GM12878 (cell line): Measurements from ENCODE around the gene POC1B. TPM values are rescaled to one million over a fixed set of nuclear protein-coding genes. Genes with fewer than 3 reads are reported as not detected.

Experiments
- ATAC-seq: fragments of 200-7000 bp; cut with Tn5 transposase; 3 replicates; pipeline ENCODE4 v1.9.1; 2020; ENCODE audit warnings: mild to moderate bottlenecking, moderate library complexity
- BruUV-seq: library from RNA; stranded (reverse); fragments of 400-500 nt; replicated peaks from 2 replicates; lab custom pipeline; 2021; lab: Mats Ljungman, UMichigan
- CTCF ChIA-PET: fragments of 300-600 bp; sonication (Branson Sonifier 250); formaldehyde crosslinking; extraction: SDS; loops from one replicate; lab custom pipeline; 2021; ENCODE audit warnings: inconsistent platforms; lab: Yijun Ruan, JAX
- POLR2A ChIA-PET: fragments of 350-600 bp; formaldehyde crosslinking; extraction: SDS; loops from one replicate; lab custom pipeline; 2021; ENCODE audit warnings: inconsistent platforms; lab: Charles Lee
- RAD21 ChIA-PET: fragments of 300-600 bp; sonication (Branson Sonifier 250); formaldehyde crosslinking; loops from one replicate; lab custom pipeline; 2023; ENCODE audit warnings: antibody characterized with exemption; ENCODE audit not compliant: unreplicated experiment; lab: Charles Lee
- SMC1A ChIA-PET: fragments of 300-600 bp; sonication (Branson Sonifier 250); formaldehyde crosslinking; loops from one replicate; lab custom pipeline; 2023; ENCODE audit not compliant: unreplicated experiment, uncharacterized antibody; lab: Charles Lee
- DNase-seq: peaks from one replicate; pipeline ENCODE4 v3.0.0-alpha.2; 2011; ENCODE audit warnings: low read depth, low spot score
- FAIRE-seq: peaks from 3 replicates; lab custom pipeline; 2011; peaks lifted over from hg19 to GRCh38; lab: Jason Lieb, UNC
- H2AFZ ChIP-seq: 2 replicates; pipeline ENCODE4 v1.6.0; 2011; ENCODE audit warnings: low read depth, low read length, control low read depth; ENCODE audit not compliant: control insufficient read depth
- H3K27ac ChIP-seq: 2 replicates; pipeline ENCODE4 v1.5.1; 2011; ENCODE audit warnings: control low read depth; ENCODE audit not compliant: control insufficient read depth, insufficient read depth
- H3K27me3 ChIP-seq, 2 experiments: replicated peaks in 1 of 2; 2 replicates each; pipeline versions ENCODE4 v1.6.0 to v1.6.1; 2011; ENCODE audit warnings: low read length in 1 of 2; ENCODE audit not compliant: control insufficient read depth in 2 of 2, insufficient read depth in 2 of 2
- H3K36me3 ChIP-seq, 2 experiments: 2 replicates each; pipeline ENCODE4 v1.5.1; 2011; ENCODE audit warnings: low read length in 1 of 2; ENCODE audit not compliant: control insufficient read depth in 2 of 2, insufficient read depth in 2 of 2
- H3K4me1 ChIP-seq: 2 replicates; pipeline ENCODE4 v1.6.1; 2011; ENCODE audit warnings: mild to moderate bottlenecking, low read length, moderate library complexity, mixed read lengths; ENCODE audit not compliant: control insufficient read depth, insufficient read depth
- H3K4me2 ChIP-seq: 2 replicates; pipeline ENCODE4 v1.6.0; 2011; ENCODE audit warnings: control low read depth; ENCODE audit not compliant: control insufficient read depth, insufficient read depth
- H3K4me3 ChIP-seq: fragments of 200-600 bp; sonication (generic); 2 replicates; pipeline ENCODE4 v1.5.1; 2016
- H3K79me2 ChIP-seq: 2 replicates; pipeline ENCODE4 v1.6.0; 2011; ENCODE audit warnings: low read length; ENCODE audit not compliant: control insufficient read depth, insufficient read depth
- H3K9ac ChIP-seq: 2 replicates; pipeline ENCODE4 v1.8.0; 2011; ENCODE audit warnings: low read length, control low read depth, mixed read lengths; ENCODE audit not compliant: control insufficient read depth, insufficient read depth
- H3K9me3 ChIP-seq: replicated peaks from 3 replicates; pipeline ENCODE4 v1.5.1; 2011; ENCODE audit warnings: mild to moderate bottlenecking, low read length; ENCODE audit not compliant: control insufficient read depth, insufficient read depth
- H4K20me1 ChIP-seq: 2 replicates; pipeline ENCODE4 v1.6.0; 2011; ENCODE audit not compliant: control insufficient read depth, insufficient read depth
- CBFB ChIP-seq: IDR thresholded peaks from 2 replicates; pipeline ENCODE4 v1.6.1; 2016; ENCODE audit warnings: antibody characterized with exemption, low read depth
- CEBPB ChIP-seq, 2 experiments: fragments of 150-350 bp in 1 of 2; IDR thresholded peaks; 2 replicates each; pipeline ENCODE4 v1.6.1; 2012 to 2014; ENCODE audit warnings: low read depth in 2 of 2, low read length in 2 of 2, borderline replicate concordance in 1 of 2, inconsistent platforms in 1 of 2
- CREM ChIP-seq: IDR thresholded peaks from 2 replicates; pipeline ENCODE4 v1.6.1; 2014; ENCODE audit warnings: antibody characterized with exemption, low read depth
- ESRRA ChIP-seq: IDR thresholded peaks from 2 replicates; pipeline ENCODE4 v1.6.1; 2012; ENCODE audit warnings: mild to moderate bottlenecking, low read length, improper control_type of control experiment
- EZH2 ChIP-seq: IDR thresholded peaks from 2 replicates; pipeline ENCODE4 v1.6.1; 2012; ENCODE audit warnings: low read depth, mild to moderate bottlenecking, control low read depth, inconsistent platforms, low read length, borderline replicate concordance; ENCODE audit not compliant: control insufficient read depth
- FOS ChIP-seq: IDR thresholded peaks from 3 replicates; pipeline ENCODE4 v1.6.1; 2011; ENCODE audit warnings: borderline replicate concordance; ENCODE audit not compliant: insufficient read length; ENCODE audit errors: extremely low read depth
- FOXM1 ChIP-seq: IDR thresholded peaks from 2 replicates; pipeline ENCODE4 v1.6.1; 2012; ENCODE audit warnings: low read depth, mild to moderate bottlenecking, inconsistent platforms, low read length, moderate library complexity
- NFYA ChIP-seq: IDR thresholded peaks from 2 replicates; pipeline ENCODE4 v1.6.1; 2011; ENCODE audit warnings: low read depth, mild to moderate bottlenecking, low read length, improper control_type of control experiment, borderline replicate concordance
- NR2F1 ChIP-seq: fragments of 450-650 bp; conservative IDR thresholded peaks from 2 replicates; pipeline ENCODE4 v1.6.1; 2017; ENCODE audit warnings: mild to moderate bottlenecking
- PML ChIP-seq: IDR thresholded peaks from 2 replicates; pipeline ENCODE4 v1.6.1; 2012; ENCODE audit warnings: low read length, inconsistent platforms
- POLR2AphosphoS5 ChIP-seq: IDR thresholded peaks from 2 replicates; pipeline ENCODE4 v1.6.1; 2011; ENCODE audit warnings: mild to moderate bottlenecking, low read length, inconsistent platforms
- RFX5 ChIP-seq: IDR thresholded peaks from 2 replicates; pipeline ENCODE4 v1.6.1; 2011; ENCODE audit warnings: low read depth, low read length, improper control_type of control experiment
- TAF1 ChIP-seq: IDR thresholded peaks from 2 replicates; pipeline ENCODE4 v1.6.1; 2011; ENCODE audit warnings: mild to moderate bottlenecking, low read depth, low read length, borderline replicate concordance
- TCF12 ChIP-seq: IDR thresholded peaks from 2 replicates; pipeline ENCODE4 v1.6.1; 2011; ENCODE audit warnings: low read depth, mild to moderate bottlenecking, low read length
- WGBS: methylation state at CpG from one replicate; pipeline ENCODE4 v1.1.6; 2016; ENCODE audit warnings: low lambda C conversion rate; ENCODE audit not compliant: insufficient replicate concordance, insufficient coverage; ENCODE audit errors: missing lambda C conversion rate; 5-methylcytosine and 5-hydroxymethylcytosine counted together
- in situ Hi-C: fragments of 300-500 bp; cut with MboI; formaldehyde crosslinking; loops from 9 replicates; pipeline ENCODE4 v1.14.3; 2018; ENCODE audit warnings: mixed read lengths
- intact Hi-C: fragments of 100-400 bp; cut with micrococcal nuclease; formaldehyde crosslinking; loops from one replicate; pipeline ENCODE4 v1.14.2; 2022; ENCODE audit not compliant: unreplicated experiment
- polyA plus RNA-seq, 11 experiments: library from polyadenylated mRNA; depleted of rRNA in 4 of 11; unstranded in 6 of 11; stranded (reverse) in 5 of 11; fragments of >200 nt; fragmentation: Nextera tagmentation in 4 of 11; fragmentation: Illumina TruSeq in 1 of 11; extraction: Ambion mirVana in 4 of 11; extraction: Trizol in 1 of 11; gene quantifications; 1 replicate in 1 of 11; 2 replicates in 10 of 11; pipeline versions ENCODE4 v1.2.1 to v1.2.3, GENCODE V29; 2011 to 2016; ENCODE audit warnings: inconsistent platforms in 2 of 11, missing spikeins in 2 of 11, low read depth in 1 of 11
- total RNA-seq, 4 experiments: library from RNA; depleted of rRNA in 3 of 4; stranded (reverse); fragments of >200 nt in 3 of 4; fragmentation: Illumina TruSeq in 1 of 4; extraction: Trizol in 1 of 4; gene quantifications; 2 replicates each; pipeline versions ENCODE4 v1.2.1 to v1.2.3, GENCODE V29; 2013 to 2021
- TF ChIP-seq, protein P1 (sequence below): fragments of 450-650 bp; IDR thresholded peaks from 2 replicates; pipeline ENCODE4 v1.6.1; 2018; ENCODE audit warnings: borderline replicate concordance, mild to moderate bottlenecking; ENCODE audit not compliant: partially characterized antibody
- TF ChIP-seq, protein P2 (sequence below): fragments of 450-650 bp; IDR thresholded peaks from 2 replicates; pipeline ENCODE4 v1.6.1; 2017; ENCODE audit warnings: borderline replicate concordance
- TF ChIP-seq, protein P3 (sequence below): fragments of 450-650 bp; IDR thresholded peaks from 2 replicates; pipeline ENCODE4 v1.6.1; 2017; ENCODE audit warnings: mild to moderate bottlenecking, low read depth, inconsistent platforms; ENCODE audit not compliant: poor library complexity, severe bottlenecking
- TF ChIP-seq, protein P4 (sequence below): IDR thresholded peaks from 2 replicates; pipeline ENCODE4 v1.6.1; 2011; ENCODE audit warnings: low read depth, low read length, improper control_type of control experiment, borderline replicate concordance

POC1B gene
- total and polyA plus RNA-seq, 10 of the 15 experiments (the other 5 are each of a cell fraction or from before 2014, with no cell fraction given) = 4.4 to 17.8 (median 11.3) TPM

DNA sequence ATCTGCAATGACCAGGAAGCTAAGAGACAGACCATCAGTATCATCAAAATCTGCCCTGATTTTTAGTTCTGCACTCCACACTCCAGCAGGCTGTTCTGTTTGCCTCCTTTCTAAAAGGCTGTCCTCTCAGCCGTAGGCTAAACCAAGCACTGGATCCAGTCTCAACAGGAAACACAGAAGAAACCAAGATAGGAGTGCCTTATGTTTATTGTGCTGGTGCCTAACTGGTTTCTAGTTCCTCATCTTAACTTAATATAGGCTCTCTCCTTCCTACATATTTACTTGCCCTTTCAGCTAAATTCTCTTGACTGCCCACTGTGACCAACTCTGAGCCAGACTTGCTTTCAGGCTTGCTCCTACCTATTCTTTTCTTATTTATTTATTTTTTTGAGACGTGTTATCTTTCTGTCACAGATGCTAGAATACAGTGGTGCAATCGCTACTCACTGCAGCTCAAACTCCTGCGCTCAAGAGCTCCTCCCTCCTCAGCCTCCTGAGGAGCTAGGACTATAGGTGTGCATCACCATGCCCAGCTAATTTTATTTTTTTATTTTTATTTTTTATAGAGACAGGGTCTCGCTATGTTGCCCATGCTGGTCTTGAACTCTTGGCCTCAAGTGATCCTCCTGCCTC, 32.1 kb downstream of the POC1B start:
- Histone ChIP-seq H3K27ac (no peak overlapping the region), H2AFZ (no peak overlapping the region), H3K9me3 (no peaks in the 10 kb centered on the region), H4K20me1 (no peaks in the 10 kb centered on the region), H3K79me2 (no peaks in the 10 kb centered on the region), H3K4me1 (peaks cover 3% of the 10 kb centered on the region; the same call in 1 of the 2 replicates), H3K9ac (no peak overlapping the region), H3K4me2 (no peak overlapping the region; the same call in 1 of the 2 replicates), H3K27me3 (no peaks in the 10 kb centered on the region), H3K36me3 (no peaks in the 10 kb centered on the region), H3K4me3 (no peak overlapping the region)
- intact Hi-C loops (no loop called here), in situ Hi-C loops (no loop called here)
- DNase-seq = no peak
- WGBS = 78% methylated on average over 5 of the region's 5 CpGs
- ChIA-PET SMC1A (no interaction called here), POLR2A (no interaction called here), RAD21 (no interaction called here), CTCF (interaction anchor here (1.0 kb wide), 1 partner anchor 10 kb away, joined by 4 read pairs; no protein-coding TSS in a partner anchor)
- FAIRE-seq = no peak
- BruUV-seq = no TSS peak
- ATAC-seq = no peak
- TF ChIP-seq TCF12 (no peak), NR2F1 (no peak), CREM (no peak), ESRRA (no peak), NFYA (no peak), POLR2AphosphoS5 (no peak), EZH2 (no peak), PML (no peak), CEBPB (IDR thresholded peaks at IDR 0.05; ENCODE audit: borderline replicate concordance in 1 of 2, low read depth in 2 of 2, low read length in 2 of 2) (no peak), FOS (no peak), RFX5 (no peak), TAF1 (no peak), CBFB (no peak), FOXM1 (no peak)
- TF ChIP-seq, protein P1, sequence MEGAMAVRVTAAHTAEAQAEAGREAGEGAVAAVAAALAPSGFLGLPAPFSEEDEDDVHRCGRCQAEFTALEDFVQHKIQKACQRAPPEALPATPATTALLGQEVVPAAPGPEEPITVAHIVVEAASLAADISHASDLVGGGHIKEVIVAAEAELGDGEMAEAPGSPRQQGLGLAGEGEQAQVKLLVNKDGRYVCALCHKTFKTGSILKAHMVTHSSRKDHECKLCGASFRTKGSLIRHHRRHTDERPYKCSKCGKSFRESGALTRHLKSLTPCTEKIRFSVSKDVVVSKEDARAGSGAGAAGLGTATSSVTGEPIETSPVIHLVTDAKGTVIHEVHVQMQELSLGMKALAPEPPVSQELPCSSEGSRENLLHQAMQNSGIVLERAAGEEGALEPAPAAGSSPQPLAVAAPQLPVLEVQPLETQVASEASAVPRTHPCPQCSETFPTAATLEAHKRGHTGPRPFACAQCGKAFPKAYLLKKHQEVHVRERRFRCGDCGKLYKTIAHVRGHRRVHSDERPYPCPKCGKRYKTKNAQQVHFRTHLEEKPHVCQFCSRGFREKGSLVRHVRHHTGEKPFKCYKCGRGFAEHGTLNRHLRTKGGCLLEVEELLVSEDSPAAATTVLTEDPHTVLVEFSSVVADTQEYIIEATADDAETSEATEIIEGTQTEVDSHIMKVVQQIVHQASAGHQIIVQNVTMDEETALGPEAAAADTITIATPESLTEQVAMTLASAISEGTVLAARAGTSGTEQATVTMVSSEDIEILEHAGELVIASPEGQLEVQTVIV = no peak
- TF ChIP-seq, protein P2, sequence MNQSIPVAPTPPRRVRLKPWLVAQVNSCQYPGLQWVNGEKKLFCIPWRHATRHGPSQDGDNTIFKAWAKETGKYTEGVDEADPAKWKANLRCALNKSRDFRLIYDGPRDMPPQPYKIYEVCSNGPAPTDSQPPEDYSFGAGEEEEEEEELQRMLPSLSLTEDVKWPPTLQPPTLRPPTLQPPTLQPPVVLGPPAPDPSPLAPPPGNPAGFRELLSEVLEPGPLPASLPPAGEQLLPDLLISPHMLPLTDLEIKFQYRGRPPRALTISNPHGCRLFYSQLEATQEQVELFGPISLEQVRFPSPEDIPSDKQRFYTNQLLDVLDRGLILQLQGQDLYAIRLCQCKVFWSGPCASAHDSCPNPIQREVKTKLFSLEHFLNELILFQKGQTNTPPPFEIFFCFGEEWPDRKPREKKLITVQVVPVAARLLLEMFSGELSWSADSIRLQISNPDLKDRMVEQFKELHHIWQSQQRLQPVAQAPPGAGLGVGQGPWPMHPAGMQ = no peak
- TF ChIP-seq, protein P3, sequence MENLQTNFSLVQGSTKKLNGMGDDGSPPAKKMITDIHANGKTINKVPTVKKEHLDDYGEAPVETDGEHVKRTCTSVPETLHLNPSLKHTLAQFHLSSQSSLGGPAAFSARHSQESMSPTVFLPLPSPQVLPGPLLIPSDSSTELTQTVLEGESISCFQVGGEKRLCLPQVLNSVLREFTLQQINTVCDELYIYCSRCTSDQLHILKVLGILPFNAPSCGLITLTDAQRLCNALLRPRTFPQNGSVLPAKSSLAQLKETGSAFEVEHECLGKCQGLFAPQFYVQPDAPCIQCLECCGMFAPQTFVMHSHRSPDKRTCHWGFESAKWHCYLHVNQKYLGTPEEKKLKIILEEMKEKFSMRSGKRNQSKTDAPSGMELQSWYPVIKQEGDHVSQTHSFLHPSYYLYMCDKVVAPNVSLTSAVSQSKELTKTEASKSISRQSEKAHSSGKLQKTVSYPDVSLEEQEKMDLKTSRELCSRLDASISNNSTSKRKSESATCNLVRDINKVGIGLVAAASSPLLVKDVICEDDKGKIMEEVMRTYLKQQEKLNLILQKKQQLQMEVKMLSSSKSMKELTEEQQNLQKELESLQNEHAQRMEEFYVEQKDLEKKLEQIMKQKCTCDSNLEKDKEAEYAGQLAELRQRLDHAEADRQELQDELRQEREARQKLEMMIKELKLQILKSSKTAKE = no peak
- TF ChIP-seq, protein P4, sequence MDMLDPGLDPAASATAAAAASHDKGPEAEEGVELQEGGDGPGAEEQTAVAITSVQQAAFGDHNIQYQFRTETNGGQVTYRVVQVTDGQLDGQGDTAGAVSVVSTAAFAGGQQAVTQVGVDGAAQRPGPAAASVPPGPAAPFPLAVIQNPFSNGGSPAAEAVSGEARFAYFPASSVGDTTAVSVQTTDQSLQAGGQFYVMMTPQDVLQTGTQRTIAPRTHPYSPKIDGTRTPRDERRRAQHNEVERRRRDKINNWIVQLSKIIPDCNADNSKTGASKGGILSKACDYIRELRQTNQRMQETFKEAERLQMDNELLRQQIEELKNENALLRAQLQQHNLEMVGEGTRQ = no peak
